Measurements from ENCODE around the gene LARP4.

LARP4 gene

GRCh38 chr12:50508414-50508813 is 107.7 kb downstream of the LARP4 start:
- H3K4me1 ChIP-seq (ENCODE audit: low read depth, poor library complexity, severe bottlenecking) = peaks cover 18% of the 10 kb centered on the region
- H3K4me3 ChIP-seq (IDR thresholded peaks at IDR 0.05; ENCODE audit: insufficient read depth, low read depth, low read length) = no peak overlapping the region

GRCh38 chr12:50508970-50509663 is 108.4 kb downstream of the LARP4 start:
- H3K27me3 ChIP-seq (ENCODE audit: insufficient read depth, low read depth) = no peaks in the 10 kb centered on the region
- no peak overlapping the region for H3K9ac ChIP-seq
- H3K79me2 ChIP-seq (ENCODE audit: insufficient read depth, low read depth) = peaks cover 52% of the 10 kb centered on the region; the same call in 1 of the 2 replicates
- no peak for TF ChIP-seq CTCF (conservative IDR thresholded peaks at IDR 0.05; ENCODE audit: low read depth, low read length)
- H3K4me3 ChIP-seq (IDR thresholded peaks at IDR 0.05; ENCODE audit: insufficient read depth, low read depth, low read length) = no peak overlapping the region
- H3K27ac ChIP-seq = no peak overlapping the region
- H4K20me1 ChIP-seq (ENCODE audit: insufficient read depth) = no peaks in the 10 kb centered on the region
- H3K4me1 ChIP-seq (ENCODE audit: low read depth, poor library complexity, severe bottlenecking) = peaks cover 18% of the 10 kb centered on the region
- H2AFZ ChIP-seq (ENCODE audit: low read depth) = no peak overlapping the region
- H3K36me3 ChIP-seq (ENCODE audit: insufficient read depth) = no peaks in the 10 kb centered on the region
- H3K4me2 ChIP-seq = no peak overlapping the region

More at GRCh38 chr12:50508414-50508813, 107.7 kb downstream of the LARP4 start:
- TF ChIP-seq CTCF (conservative IDR thresholded peaks at IDR 0.05; ENCODE audit: low read depth, low read length) = no peak
- no peak overlapping the region for H3K4me2 ChIP-seq
- H3K9ac ChIP-seq = no peak overlapping the region
- H4K20me1 ChIP-seq (ENCODE audit: insufficient read depth) = no peaks in the 10 kb centered on the region
- H3K36me3 ChIP-seq (ENCODE audit: insufficient read depth) = no peaks in the 10 kb centered on the region
- H3K27me3 ChIP-seq (ENCODE audit: insufficient read depth, low read depth) = no peaks in the 10 kb centered on the region
- no peak overlapping the region for H2AFZ ChIP-seq (ENCODE audit: low read depth)
- H3K79me2 ChIP-seq (ENCODE audit: insufficient read depth, low read depth) = peaks cover 52% of the 10 kb centered on the region; the same call in 1 of the 2 replicates
- no peak overlapping the region for H3K27ac ChIP-seq

- H3K4me3 ChIP-seq (IDR thresholded peaks at IDR 0.05; ENCODE audit: insufficient read depth, low read depth, low read length) = no peak overlapping the region
- H3K36me3 ChIP-seq (ENCODE audit: insufficient read depth) = no peaks in the 10 kb centered on the region
- no peaks in the 10 kb centered on the region for H3K27me3 ChIP-seq (ENCODE audit: insufficient read depth, low read depth)
- H3K27ac ChIP-seq = no peak overlapping the region
- H4K20me1 ChIP-seq (ENCODE audit: insufficient read depth) = no peaks in the 10 kb centered on the region
- H3K4me2 ChIP-seq = no peak overlapping the region
- H3K9ac ChIP-seq = no peak overlapping the region
- H3K4me1 ChIP-seq (ENCODE audit: low read depth, poor library complexity, severe bottlenecking) = peaks cover 14% of the 10 kb centered on the region
- no peak for TF ChIP-seq CTCF (conservative IDR thresholded peaks at IDR 0.05; ENCODE audit: low read depth, low read length)
- H2AFZ ChIP-seq (ENCODE audit: low read depth) = no peak overlapping the region
- peaks cover 27% of the 10 kb centered on the region; the same call in 1 of the 2 replicates for H3K79me2 ChIP-seq (ENCODE audit: insufficient read depth, low read depth)
Observed at GRCh38 chr12:50514526-50515276, 114.0 kb downstream of the LARP4 start.

GRCh38 chr12:50515587-50515986 is 114.9 kb downstream of the LARP4 start:
- no peak overlapping the region for H3K4me3 ChIP-seq (IDR thresholded peaks at IDR 0.05; ENCODE audit: insufficient read depth, low read depth, low read length)
- no peaks in the 10 kb centered on the region for H4K20me1 ChIP-seq (ENCODE audit: insufficient read depth)
- H3K4me2 ChIP-seq = no peak overlapping the region
- no peaks in the 10 kb centered on the region for H3K27me3 ChIP-seq (ENCODE audit: insufficient read depth, low read depth)
- no peak overlapping the region for H3K27ac ChIP-seq
- no peaks in the 10 kb centered on the region for H3K36me3 ChIP-seq (ENCODE audit: insufficient read depth)
- no peak overlapping the region for H3K9ac ChIP-seq
- TF ChIP-seq CTCF (conservative IDR thresholded peaks at IDR 0.05; ENCODE audit: low read depth, low read length) = no peak
- H3K79me2 ChIP-seq (ENCODE audit: insufficient read depth, low read depth) = peaks cover 23% of the 10 kb centered on the region; the same call in 1 of the 2 replicates
- peaks cover 20% of the 10 kb centered on the region for H3K4me1 ChIP-seq (ENCODE audit: low read depth, poor library complexity, severe bottlenecking)
- H2AFZ ChIP-seq (ENCODE audit: low read depth) = no peak overlapping the region
